Right lobe of liver (tissue), 6 donors: ENCODE data around the gene TSHR. TPM values are rescaled to one million over a fixed set of nuclear protein-coding genes. Genes with fewer than 3 reads are reported as not detected.

Experiments
- ATAC-seq, 4 donors: fragments of 200-7000 bp; cut with Tn5 transposase; one replicate each; pipeline ENCODE4 v1.9.1; 2020; ENCODE audit warnings: mild to moderate bottlenecking in 4 of 4, moderate library complexity in 4 of 4
- DNase-seq, 3 donors: peaks; one replicate each; pipeline ENCODE4 v3.0.0-alpha.2; 2020
- H3K27ac ChIP-seq, 3 donors: fragments of 200-600 bp; one replicate each; pipeline ENCODE4 v1.8.0; 2022
- H3K27me3 ChIP-seq, 2 donors: fragments of 200-600 bp; one replicate each; pipeline ENCODE4 v1.8.0; 2022
- H3K36me3 ChIP-seq, 4 donors: fragments of 200-600 bp; sonication (generic) in 1 of 4; one replicate each; pipeline versions ENCODE4 v1.5.1 to v1.8.0; 2017 to 2022; ENCODE audit warnings: control low read depth in 1 of 4
- H3K4me1 ChIP-seq, 4 donors: fragments of 200-600 bp; sonication (generic) in 1 of 4; one replicate each; pipeline versions ENCODE4 v1.5.1 to v1.8.0; 2017 to 2022; ENCODE audit warnings: control low read depth in 1 of 4
- H3K4me3 ChIP-seq, 3 donors: fragments of 200-600 bp; one replicate each; pipeline ENCODE4 v1.8.0; 2022
- H3K9me3 ChIP-seq, 4 donors: fragments of 200-600 bp; sonication (generic) in 1 of 4; one replicate each; pipeline versions ENCODE4 v1.5.1 to v1.8.0; 2017 to 2022; ENCODE audit warnings: control low read depth in 1 of 4
- POLR2A ChIP-seq: fragments of 450-650 bp; IDR thresholded peaks from one replicate; pipeline ENCODE4 v1.6.1; 2017; ENCODE audit warnings: antibody characterized with exemption, mild to moderate bottlenecking
- WGBS: methylation state at CpG from one replicate; pipeline ENCODE4 v1.1.6; 2018; ENCODE audit warnings: low coverage, low lambda C conversion rate; ENCODE audit not compliant: insufficient coverage; ENCODE audit errors: missing lambda C conversion rate; 5-methylcytosine and 5-hydroxymethylcytosine counted together
- intact Hi-C, 2 donors: fragments of 100-400 bp; cut with DNase I; formaldehyde crosslinking; loops; one replicate each; pipeline versions ENCODE4 v1.11.2 to v1.14.1; 2022
- total RNA-seq, 6 experiments: library from RNA; depleted of rRNA in 2 of 6; stranded (reverse); fragments of >200 nt in 2 of 6; fragmentation: NEBNext Ultra II Directional in 3 of 6; extraction: Animal tissue kit (Norgen Biotek cat#: 25700) in 3 of 6; gene quantifications; one replicate each; pipeline versions ENCODE4 v1.1.0 to v1.2.4, GENCODE V29; 2016 to 2023
- TF ChIP-seq, protein P1 (sequence below), 4 donors: fragments of 200-600 bp in 3 of 4; fragments of 450-650 bp in 1 of 4; IDR thresholded peaks; one replicate each; pipeline versions ENCODE4 v1.5.1 to v1.8.0; 2016 to 2022; ENCODE audit warnings: antibody characterized with exemption in 4 of 4, mild to moderate bottlenecking in 2 of 4
- donor health status: DM: no; HTN: yes; CAD: no.
- donor health status: DM: no; HTN: no; CAD: no.
- donor health status: DM: no; HTN: no; CAD: no.
- donor health status: DM: no; HTN: yes; CAD: no.
- donor health status: DM: no; HTN: yes; CAD: no.

Gene TSHR
- total RNA-seq, 6 experiments from 2014 or later: 0.37 TPM; not detected in 5

DNA sequence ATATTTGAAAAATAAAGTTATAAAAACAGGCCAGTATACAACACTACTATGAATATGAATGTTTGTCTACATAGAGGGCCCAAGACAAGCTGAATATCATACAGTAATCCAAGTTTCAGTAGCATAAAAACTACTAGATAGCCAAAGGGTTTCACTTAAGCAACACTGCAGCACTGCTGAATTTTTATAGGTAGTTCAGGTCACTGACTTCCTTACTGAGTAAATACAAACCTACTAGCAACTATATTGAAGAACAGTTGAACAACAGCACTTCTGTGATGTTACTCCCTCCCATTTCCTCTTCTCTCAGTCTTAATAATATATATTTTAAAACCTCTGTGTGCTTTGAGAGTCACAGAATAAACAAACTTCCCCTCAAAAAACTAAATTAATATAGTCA lies 222.6 kb downstream of the TSHR start:
- peak overlapping the region in 1 of 3 donors; percentile 45 for H3K4me3 ChIP-seq
- H3K4me1 ChIP-seq: peaks cover 0 to 12% (median 2%) of the 10 kb centered on the region in 4 donors
- no peaks in the 10 kb centered on the region for H3K36me3 ChIP-seq
- H3K9me3 ChIP-seq: no peaks in the 10 kb centered on the region
- ATAC-seq (peak; percentile 85 to 91 (median 87)), DNase-seq (no peak)
- TF ChIP-seq, protein P1, sequence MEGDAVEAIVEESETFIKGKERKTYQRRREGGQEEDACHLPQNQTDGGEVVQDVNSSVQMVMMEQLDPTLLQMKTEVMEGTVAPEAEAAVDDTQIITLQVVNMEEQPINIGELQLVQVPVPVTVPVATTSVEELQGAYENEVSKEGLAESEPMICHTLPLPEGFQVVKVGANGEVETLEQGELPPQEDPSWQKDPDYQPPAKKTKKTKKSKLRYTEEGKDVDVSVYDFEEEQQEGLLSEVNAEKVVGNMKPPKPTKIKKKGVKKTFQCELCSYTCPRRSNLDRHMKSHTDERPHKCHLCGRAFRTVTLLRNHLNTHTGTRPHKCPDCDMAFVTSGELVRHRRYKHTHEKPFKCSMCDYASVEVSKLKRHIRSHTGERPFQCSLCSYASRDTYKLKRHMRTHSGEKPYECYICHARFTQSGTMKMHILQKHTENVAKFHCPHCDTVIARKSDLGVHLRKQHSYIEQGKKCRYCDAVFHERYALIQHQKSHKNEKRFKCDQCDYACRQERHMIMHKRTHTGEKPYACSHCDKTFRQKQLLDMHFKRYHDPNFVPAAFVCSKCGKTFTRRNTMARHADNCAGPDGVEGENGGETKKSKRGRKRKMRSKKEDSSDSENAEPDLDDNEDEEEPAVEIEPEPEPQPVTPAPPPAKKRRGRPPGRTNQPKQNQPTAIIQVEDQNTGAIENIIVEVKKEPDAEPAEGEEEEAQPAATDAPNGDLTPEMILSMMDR (IDR thresholded peaks at IDR 0.05): no peak
- intact Hi-C loops: no loop called here
- H3K27ac ChIP-seq: peak overlapping the region; percentile 25 to 80 (median 53)
- no peaks in the 10 kb centered on the region for H3K27me3 ChIP-seq

DNA sequence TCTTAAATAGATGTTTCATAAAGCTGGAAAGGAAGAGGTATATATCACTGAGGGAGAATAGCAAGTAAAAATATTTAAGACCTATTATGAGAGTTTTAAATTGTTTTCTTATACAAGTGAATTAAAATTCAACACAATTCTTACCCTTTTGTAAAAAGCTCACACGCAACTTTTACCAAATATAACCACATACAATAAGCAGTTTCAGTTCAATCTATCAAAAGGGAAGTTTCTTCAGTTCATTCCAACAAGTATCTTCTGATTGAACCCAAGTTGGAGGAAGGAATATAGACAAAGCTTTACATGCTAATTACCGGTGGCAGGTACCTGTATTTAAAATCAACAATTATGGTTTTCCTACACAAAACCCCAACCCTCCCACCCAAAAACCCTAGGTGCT lies 224.2 kb downstream of the TSHR start:
- no peak overlapping the region for H3K4me3 ChIP-seq
- H3K27me3 ChIP-seq: no peaks in the 10 kb centered on the region
- ATAC-seq (no peak), DNase-seq (no peak)
- H3K36me3 ChIP-seq: no peaks in the 10 kb centered on the region
- H3K9me3 ChIP-seq: no peaks in the 10 kb centered on the region
- intact Hi-C loops: no loop called here
- H3K27ac ChIP-seq: no peak overlapping the region
- peaks cover 0 to 18% (median 2%) of the 10 kb centered on the region in 4 donors for H3K4me1 ChIP-seq
- WGBS: 77% methylated on average over 2 of the region's 2 CpGs
- TF ChIP-seq, protein P1 (IDR thresholded peaks at IDR 0.05): no peak
- no peak for TF ChIP-seq POLR2A

DNA sequence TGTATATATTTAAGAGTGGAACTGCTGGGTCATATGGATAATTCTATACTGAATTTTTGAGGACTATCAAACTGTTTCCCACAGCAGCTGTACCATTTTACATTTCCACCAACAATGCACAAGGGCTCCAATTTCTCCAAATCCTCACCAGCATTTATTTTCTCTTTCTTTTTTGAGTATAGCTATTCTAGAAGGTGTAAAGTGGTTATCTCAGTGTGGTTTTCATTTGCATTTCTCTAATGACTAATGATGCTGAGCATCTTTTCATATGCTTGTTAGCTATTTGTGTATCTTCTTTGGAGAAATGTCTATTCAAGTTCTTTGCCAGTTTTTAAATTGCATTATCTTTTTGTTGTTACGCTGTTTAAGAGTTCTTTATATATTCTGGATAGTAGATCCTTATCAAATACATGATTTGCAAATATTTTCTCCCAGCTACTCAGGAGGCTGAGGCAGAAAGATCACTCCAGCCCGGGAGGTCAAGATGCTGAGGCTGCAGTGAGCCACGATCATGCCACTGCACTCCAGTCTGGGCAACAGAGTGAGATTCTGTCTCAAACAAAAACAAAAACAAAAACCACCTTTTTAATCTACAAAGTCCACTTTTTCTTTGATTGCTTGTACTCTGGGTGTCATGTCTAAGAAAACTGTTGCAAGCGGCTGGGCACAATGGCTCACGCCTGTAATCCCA lies 232.6 kb downstream of the TSHR start:
- no peak for TF ChIP-seq POLR2A
- TF ChIP-seq, protein P1 (IDR thresholded peaks at IDR 0.05): no peak
- no peak for DNase-seq
- peaks cover 0 to 13% (median 0%) of the 10 kb centered on the region in 4 donors for H3K4me1 ChIP-seq
- ATAC-seq: no peak
- intact Hi-C loops: no loop called here
- H3K36me3 ChIP-seq: peaks cover 0 to 24% (median 12%) of the 10 kb centered on the region in 4 donors
- no peaks in the 10 kb centered on the region for H3K9me3 ChIP-seq
- no peak overlapping the region for H3K4me3 ChIP-seq
- H3K27ac ChIP-seq: no peak overlapping the region
- no peaks in the 10 kb centered on the region for H3K27me3 ChIP-seq
- 96% methylated on average over 5 of the region's 5 CpGs for WGBS

DNA sequence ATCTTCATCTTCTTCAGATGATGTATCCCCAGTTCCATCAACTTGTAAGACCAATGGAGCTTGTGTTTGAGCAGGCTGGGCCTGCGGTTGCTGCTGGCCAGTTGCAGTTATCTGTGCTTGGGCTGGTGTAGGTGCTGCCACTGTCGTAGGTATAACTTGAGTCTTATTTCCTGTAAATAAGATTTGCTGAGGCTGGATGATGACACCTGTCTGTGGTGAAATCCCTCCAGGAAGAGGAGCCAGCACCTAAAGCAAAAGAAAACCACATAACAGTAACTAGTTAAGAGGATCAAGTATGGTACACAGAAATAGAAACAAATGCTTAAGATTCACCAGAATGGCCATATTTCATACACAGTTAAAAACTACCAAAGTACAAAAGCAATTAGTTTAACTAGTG lies 237.2 kb downstream of the TSHR start:
- ATAC-seq (no peak), DNase-seq (no peak)
- Histone ChIP-seq H3K36me3 (peaks cover 0 to 61% (median 18%) of the 10 kb centered on the region in 4 donors), H3K4me1 (peaks cover 0 to under 1% (median 0%) of the 10 kb centered on the region in 4 donors), H3K9me3 (no peaks in the 10 kb centered on the region), H3K27ac (no peak overlapping the region), H3K27me3 (no peaks in the 10 kb centered on the region), H3K4me3 (no peak overlapping the region)
- TF ChIP-seq, protein P1 (IDR thresholded peaks at IDR 0.05): no peak
- no peak for TF ChIP-seq POLR2A
- intact Hi-C loops: no loop called here
- WGBS: 61% methylated on average over 2 of the region's 2 CpGs
